ENCODE results near the gene ATP9B. TPM values are rescaled to one million over a fixed set of nuclear protein-coding genes. Genes with fewer than 3 reads are reported as not detected.

ATP9B gene
- total RNA-seq, 6 experiments from 2014 or later, result 13.6 to 25.7 (median 14.5) TPM

GRCh38 chr18:79328887-79329286 lies 259.7 kb downstream of the ATP9B start:
- H3K36me3 ChIP-seq, result peaks cover 0 to 7% (median 0%) of the 10 kb centered on the region in 4 donors
- WGBS (ENCODE audit: insufficient coverage, low coverage, low lambda C conversion rate, missing lambda C conversion rate), result 94% methylated on average over 6 of the region's 12 CpGs
- intact Hi-C loops (cut with DNase I), result no loop called here
- no peak overlapping the region for H3K4me3 ChIP-seq
- H3K27me3 ChIP-seq, result no peaks in the 10 kb centered on the region
- H3K27ac ChIP-seq, result no peak overlapping the region
- no peak for DNase-seq
- no peak for TF ChIP-seq POLR2A (IDR thresholded peaks at IDR 0.05)
- TF ChIP-seq CTCF (IDR thresholded peaks at IDR 0.05), result no peak
- no peak for ATAC-seq
- H3K4me1 ChIP-seq, result no peaks in the 10 kb centered on the region
- no peaks in the 10 kb centered on the region for H3K9me3 ChIP-seq

GRCh38 chr18:79329786-79330185 lies 260.6 kb downstream of the ATP9B start:
- Histone ChIP-seq H3K27ac (no peak overlapping the region), H3K9me3 (no peaks in the 10 kb centered on the region), H3K4me3 (no peak overlapping the region), H3K36me3 (peaks cover 0 to 7% (median 0%) of the 10 kb centered on the region in 4 donors), H3K27me3 (no peaks in the 10 kb centered on the region), H3K4me1 (no peaks in the 10 kb centered on the region)
- 89% methylated on average over 9 of the region's 9 CpGs for WGBS (ENCODE audit: insufficient coverage, low coverage, low lambda C conversion rate, missing lambda C conversion rate)
- ATAC-seq (no peak), DNase-seq (no peak)
- intact Hi-C loops (cut with DNase I), result no loop called here
- TF ChIP-seq POLR2A (IDR thresholded peaks at IDR 0.05), result no peak
- TF ChIP-seq CTCF (IDR thresholded peaks at IDR 0.05), result no peak

- Histone ChIP-seq H3K27me3 (no peaks in the 10 kb centered on the region), H3K9me3 (no peaks in the 10 kb centered on the region), H3K4me1 (no peaks in the 10 kb centered on the region), H3K36me3 (peaks cover 0 to 7% (median 1%) of the 10 kb centered on the region in 4 donors), H3K4me3 (no peak overlapping the region), H3K27ac (no peak overlapping the region)
- intact Hi-C loops (cut with DNase I), result no loop called here
- TF ChIP-seq CTCF (IDR thresholded peaks at IDR 0.05) (no peak), POLR2A (IDR thresholded peaks at IDR 0.05) (no peak)
- DNase-seq (no peak), ATAC-seq (no peak)
- 93% methylated on average over 5 of the region's 6 CpGs for WGBS (ENCODE audit: insufficient coverage, low coverage, low lambda C conversion rate, missing lambda C conversion rate)
These were observed 263.5 kb downstream of the ATP9B start for GRCh38 chr18:79332646-79333045.

GRCh38 chr18:79333046-79333445 lies 263.9 kb downstream of the ATP9B start:
- intact Hi-C loops (cut with DNase I), result no loop called here
- Histone ChIP-seq H3K36me3 (peaks cover 0 to 7% (median 1%) of the 10 kb centered on the region in 4 donors), H3K4me3 (no peak overlapping the region), H3K27me3 (no peaks in the 10 kb centered on the region), H3K27ac (no peak overlapping the region), H3K9me3 (no peaks in the 10 kb centered on the region), H3K4me1 (no peaks in the 10 kb centered on the region)
- no peak for TF ChIP-seq POLR2A (IDR thresholded peaks at IDR 0.05)
- TF ChIP-seq CTCF (IDR thresholded peaks at IDR 0.05), result no peak
- ATAC-seq, result no peak
- no CpG with 5 or more reads among the region's 6 CpGs for WGBS (ENCODE audit: insufficient coverage, low coverage, low lambda C conversion rate, missing lambda C conversion rate)
- no peak for DNase-seq

Data from right lobe of liver (tissue), 6 donors.